Activated CD8-positive, alpha-beta memory T cell treated with anti-CD3 and anti-CD28 coated beads for 4 hours (primary cell): ENCODE results near the gene PRKCE.
"Not testable (repeated sequence)": the region's sequence is repeated elsewhere in the genome, so short reads cannot be mapped to it uniquely, and the experiment has no call there.

ENCODE experiments used
- DNase-seq, 2 donors: peaks; one replicate each; pipeline ENCODE4 v3.0.0-alpha.2; 2020; ENCODE audit warnings: low read depth in 2 of 2

Gene PRKCE

DNA sequence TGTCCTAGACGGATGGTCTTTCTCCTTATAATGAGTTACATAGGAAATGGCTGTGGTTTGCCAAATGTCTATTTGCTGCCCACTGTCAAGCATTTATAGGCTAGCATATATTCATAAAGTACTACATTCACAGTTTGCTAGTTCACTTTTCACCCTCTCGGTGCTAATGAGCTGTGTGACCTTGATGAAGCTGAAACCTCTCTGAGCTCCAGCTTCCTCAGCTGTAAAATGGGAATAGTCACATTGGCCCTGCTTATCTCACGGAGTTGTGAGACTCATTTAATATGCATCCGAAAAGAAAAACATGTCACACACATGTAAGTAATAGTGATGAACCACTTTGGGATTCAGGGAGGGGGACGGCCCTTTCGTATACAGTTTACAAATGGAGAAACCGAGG is 17.0 kb downstream of the PRKCE start:
- no peak for DNase-seq

DNA sequence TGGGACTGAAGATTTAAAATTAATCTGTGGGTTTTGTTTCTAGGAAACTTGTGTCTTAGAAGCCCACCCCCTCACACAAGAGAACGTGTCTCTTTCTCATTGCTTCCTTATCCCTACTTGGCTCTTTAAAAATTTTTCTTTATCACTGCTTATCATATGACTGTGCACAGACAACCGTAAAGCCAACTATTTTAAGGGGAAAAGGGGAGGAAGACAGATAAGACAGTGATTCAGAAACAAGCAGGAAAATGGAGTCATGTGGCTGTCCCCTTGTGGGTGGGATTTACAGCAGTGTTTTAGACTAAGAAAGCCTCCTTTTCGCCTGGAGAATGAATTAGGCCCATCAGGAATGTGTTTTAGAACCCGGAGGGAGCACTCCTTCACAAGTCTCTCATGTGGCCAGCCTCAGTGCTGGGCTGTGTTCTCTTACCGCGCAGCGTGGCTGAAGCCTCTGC is 17.6 kb downstream of the PRKCE start:
- DNase-seq: no peak

GRCh38 chr2:45670646-45671045 is 19.2 kb downstream of the PRKCE start:
- no peak for DNase-seq

GRCh38 chr2:45672138-45672537 is 20.7 kb downstream of the PRKCE start:
- DNase-seq: no peak

DNA sequence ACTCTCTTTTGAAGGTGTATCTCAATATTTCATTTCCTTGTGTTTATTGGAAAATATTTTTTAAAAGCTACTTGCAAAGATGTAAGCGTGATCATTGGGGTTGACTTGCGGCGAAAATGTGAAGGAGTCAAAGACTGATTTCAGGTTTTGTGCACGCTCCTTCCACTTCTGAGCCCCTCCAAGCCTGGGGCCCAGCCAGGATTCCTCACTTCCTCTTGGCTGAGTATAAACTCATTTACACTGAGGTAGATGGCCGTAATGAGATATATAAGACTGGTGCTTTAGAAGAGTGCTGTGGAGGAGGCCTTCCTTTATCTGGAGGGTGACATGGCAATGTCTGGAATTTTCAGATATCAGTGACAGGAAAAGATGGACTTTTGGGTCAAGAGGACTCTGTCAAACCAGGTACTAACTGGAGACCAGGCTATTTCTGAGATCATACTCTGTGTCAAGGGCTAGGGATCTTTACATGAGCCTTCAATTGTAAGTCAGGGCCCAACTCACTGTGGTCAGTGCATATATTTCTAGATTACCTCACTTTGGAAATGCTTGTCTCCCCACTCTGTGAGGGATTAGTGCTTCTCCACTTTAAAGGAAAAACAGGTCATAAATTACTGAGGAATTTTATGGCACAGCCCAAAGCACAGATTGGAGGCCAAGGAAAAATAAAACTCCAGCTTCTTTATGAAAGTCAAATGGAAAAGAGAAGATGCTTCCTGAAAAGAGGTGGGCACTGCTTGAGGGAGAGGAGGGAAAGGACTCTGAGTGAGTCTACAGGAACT is 22.8 kb downstream of the PRKCE start:
- no peak for DNase-seq

- no peak for DNase-seq
These were observed 23.9 kb downstream of the PRKCE start for GRCh38 chr2:45675263-45675812.

DNA sequence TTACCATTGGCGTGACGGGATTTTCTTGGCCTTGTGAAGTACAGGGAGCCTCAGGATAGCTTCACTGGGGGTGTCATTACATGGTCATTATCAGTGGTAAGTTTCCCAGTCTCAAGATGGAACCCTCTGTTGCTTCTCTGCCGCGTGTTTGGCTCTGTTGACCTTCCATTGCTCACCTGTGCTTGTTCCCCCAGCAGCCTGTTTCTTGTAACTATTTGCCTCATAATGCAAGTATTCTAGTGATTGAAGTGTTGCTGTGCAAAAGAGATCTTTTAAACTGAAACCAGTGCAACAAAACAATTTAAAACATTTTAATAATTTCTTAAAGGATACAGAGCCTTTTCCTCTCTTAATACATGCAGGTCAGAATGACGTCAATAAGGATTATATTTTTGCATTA is 24.6 kb downstream of the PRKCE start:
- DNase-seq: no peak

DNA sequence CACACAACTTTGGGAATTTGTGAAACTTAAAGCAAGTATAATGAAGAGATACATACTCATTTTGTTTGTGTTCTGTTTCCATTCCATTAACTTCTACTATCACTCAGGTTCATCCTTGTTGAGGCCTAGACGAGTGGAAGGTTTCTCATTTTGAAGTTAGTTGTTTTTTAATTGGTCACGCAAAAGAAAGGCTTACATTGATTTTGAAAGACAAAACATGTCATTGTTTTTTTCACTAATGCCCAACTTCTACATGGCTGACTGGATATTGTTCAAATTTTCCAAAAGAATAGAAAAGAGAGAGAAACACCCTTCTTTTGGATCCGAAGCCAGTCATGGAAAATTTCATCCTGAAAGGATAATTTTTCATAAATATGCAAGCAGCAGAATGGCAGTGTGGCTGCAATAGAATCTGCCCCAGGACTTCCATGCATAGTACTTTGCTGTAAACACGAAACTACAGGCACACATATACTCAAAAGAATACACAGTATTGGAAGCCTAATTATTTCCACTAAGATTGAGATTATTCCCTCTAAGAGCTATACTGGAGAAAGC is 27.4 kb downstream of the PRKCE start:
- no peak for DNase-seq

GRCh38 chr2:45680351-45680967 is 29.0 kb downstream of the PRKCE start:
- no peak for DNase-seq

GRCh38 chr2:45681675-45682074 is 30.2 kb downstream of the PRKCE start:
- DNase-seq: no peak

DNA sequence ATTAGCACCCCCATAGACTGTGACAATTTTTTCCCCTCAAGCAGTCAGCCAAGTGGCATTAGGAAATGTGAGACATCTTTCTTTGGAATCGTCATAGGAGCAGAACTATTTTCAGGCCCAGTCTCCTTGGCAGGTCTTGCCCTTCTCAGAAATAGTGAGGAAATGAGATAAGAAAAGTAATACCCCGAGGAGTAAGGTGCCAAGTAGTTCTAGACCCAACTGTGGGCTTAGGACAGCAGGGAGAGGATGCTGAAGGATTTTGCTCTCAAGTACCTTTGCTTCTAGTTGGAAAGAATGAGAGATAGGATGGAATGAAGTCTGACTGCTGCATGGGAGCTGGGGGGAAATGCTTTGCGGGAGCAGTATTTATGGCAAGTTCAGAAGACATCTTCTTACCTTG is 31.8 kb downstream of the PRKCE start:
- DNase-seq: no peak

DNA sequence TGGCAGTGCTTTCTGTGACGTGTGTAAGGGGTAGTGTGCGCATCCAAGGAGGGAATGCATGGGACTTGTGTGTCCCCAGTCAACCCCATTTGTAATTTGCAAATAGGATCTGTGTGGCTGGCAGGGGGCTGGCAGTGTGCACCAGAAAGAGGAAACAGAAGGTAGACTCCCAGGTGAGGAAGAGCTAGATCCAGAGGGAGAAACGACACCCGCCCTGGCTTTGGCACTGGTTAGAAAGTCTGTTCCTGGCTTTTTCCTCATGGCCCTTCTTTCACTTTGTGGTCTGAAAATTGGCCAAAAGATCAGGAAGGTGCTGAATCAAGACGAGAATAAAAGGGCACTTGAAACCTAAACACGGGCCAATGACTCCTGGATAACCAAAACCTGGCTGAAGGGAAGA is 33.3 kb downstream of the PRKCE start:
- no peak for DNase-seq

GRCh38 chr2:45685260-45685659 is 33.8 kb downstream of the PRKCE start:
- no peak for DNase-seq

DNA sequence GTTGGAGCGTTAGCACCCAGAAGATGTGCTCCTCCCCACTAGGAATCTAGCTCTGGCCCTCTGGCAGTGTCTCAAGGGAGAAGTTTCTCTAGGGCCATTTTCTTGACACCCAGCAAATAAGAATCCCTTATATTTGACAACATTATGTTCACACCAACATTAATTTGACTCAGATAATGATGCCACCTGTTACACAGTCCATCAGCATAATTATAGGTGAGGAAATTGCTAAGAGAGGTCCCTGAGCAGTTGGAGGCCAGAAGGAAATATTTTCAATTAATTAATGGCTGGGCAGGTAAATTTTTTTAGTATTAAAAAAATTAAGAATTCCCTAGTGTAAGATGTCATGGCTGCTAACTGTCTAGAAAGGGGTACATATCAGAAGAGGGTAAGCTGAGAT is 36.5 kb downstream of the PRKCE start:
- DNase-seq: no peak

- DNase-seq: no peak
These were observed 37.2 kb downstream of the PRKCE start for GRCh38 chr2:45688479-45689298.

GRCh38 chr2:45690231-45690630 is 38.8 kb downstream of the PRKCE start:
- no peak for DNase-seq

DNA sequence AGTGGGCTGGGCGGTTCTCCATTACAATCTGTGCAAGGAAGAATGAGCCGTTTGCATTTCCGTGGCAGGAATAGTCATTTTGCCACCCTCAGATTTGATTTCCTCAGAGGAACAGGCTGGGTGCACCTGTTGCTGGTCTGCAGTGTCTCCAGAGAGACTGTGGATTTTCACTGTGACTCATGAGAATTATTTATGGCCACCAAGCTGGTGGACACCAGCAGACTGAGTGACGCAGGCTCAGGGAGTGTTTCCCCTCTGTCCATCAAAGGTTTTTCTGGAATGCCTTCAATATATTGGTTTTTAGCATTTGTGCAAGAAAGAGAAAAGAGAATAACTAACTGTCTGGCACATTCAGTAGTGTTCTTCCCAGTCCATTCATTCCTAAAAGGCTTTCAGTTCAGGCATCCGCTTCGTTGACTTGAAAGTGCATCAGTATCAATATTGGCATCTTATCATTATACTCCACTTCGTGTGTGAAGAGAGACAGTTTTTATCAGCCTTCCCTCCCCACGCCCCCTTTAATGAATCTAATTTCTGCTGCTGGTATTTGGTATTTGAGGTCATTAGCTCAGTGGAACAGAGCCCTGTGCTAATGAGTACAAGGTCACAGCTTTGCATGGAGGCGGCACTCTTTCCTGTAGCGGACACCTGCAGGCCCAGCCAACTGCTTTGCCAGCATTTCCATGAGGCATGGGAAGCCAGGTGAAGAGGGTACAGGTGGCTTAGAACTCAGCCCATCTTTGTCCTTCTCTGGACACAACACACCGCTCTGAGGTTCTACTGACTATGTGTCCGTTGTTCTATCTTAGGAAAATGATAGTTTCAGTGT is 39.9 kb downstream of the PRKCE start:
- DNase-seq: no peak

DNA sequence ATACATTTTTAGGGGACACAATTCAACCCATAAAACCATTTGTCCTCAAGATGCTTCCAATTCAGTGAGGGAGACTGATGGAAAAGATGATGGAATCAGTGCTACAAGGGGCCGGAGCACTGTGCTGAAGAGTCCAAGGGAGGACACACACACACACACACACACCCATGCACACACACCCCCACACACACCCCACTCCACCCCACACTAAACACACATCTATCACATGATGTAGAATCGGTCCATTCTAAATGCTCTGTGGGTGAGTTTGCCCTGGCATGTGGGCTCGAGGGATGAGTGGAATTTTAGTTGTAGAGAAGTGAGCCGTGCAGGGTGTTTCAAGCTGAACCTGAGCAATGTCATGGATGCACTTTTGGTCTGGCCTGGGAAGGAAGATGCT is 41.1 kb downstream of the PRKCE start:
- DNase-seq: no peak

GRCh38 chr2:45695480-45696007 is 44.1 kb downstream of the PRKCE start:
- DNase-seq: not testable (repeated sequence)

- no peak for DNase-seq
These were observed 45.2 kb downstream of the PRKCE start for GRCh38 chr2:45696708-45697107.

DNA sequence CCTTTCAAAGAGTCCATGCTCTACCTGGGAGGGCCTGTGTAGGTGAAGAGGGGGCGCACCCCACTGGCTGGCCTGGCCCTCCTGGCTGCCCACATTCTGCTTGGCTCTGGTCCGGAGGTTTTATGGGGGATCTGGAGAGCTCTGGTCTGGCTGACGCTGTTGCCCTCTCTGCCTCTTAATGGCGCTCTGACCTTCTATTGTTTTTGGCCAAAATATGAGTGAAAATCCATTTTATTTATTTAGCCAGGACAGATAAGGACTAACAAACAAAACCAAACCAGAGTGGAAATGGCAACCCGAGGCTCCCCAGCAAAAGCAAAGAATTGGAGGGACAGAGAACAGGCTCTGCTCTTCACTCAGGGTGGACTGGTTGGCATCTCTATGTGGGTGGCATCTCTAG is 45.7 kb downstream of the PRKCE start:
- no peak for DNase-seq
